GM19239 (cell line): ENCODE data around the gene LIMS1.
"Not testable (repeated sequence)": the region's sequence is repeated elsewhere in the genome, so short reads cannot be mapped to it uniquely, and the experiment has no call there.

Source experiments
- DNase-seq: peaks from one replicate; pipeline ENCODE4 v3.0.0; 2011; ENCODE audit warnings: low spot score; ENCODE audit not compliant: insufficient read length
- FAIRE-seq: peaks from 2 replicates; lab custom pipeline; 2011; peaks lifted over from hg19 to GRCh38; lab: Jason Lieb, UNC

The LIMS1 gene, protein sequence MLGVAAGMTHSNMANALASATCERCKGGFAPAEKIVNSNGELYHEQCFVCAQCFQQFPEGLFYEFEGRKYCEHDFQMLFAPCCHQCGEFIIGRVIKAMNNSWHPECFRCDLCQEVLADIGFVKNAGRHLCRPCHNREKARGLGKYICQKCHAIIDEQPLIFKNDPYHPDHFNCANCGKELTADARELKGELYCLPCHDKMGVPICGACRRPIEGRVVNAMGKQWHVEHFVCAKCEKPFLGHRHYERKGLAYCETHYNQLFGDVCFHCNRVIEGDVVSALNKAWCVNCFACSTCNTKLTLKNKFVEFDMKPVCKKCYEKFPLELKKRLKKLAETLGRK

DNA sequence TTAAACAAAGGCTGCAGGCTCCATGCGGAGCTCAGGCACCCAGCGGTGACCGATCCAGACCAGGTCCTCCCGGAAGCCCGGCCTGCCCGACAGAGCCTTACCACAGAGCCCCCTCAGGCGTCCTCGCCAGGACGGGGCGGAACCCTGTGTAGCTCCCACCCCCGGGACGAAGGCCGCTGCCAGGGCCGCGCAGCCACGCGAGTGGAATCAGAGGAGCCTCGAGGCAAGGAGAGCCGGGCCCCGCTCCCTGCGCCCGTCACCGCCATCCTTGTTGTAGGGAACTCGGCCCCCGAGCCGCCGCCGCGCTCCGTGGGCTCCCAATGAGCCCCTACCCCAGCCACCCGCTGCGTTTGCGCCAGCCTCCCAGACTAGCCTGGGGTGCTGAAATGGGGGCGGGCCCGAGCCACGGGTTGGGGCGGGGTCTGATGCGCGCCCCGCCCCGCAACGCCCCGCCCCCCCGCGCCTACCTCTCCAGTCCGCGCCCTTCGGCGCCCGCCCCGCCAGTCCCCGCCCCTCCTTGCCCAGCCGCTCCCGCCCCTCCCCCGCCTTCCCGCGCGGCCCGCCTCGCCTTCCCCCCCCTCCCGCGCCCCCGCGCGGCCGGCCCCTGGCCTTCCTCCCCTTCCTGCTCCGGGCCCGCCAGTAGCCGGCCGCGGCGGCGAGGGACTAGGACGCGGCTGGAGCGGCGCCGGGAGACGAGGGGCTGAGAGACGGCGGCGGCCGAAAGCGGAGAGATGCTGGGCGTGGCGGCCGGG lies at the start of gene LIMS1:
TSS of gene LIMS1 (plus strand) at position 639 of the 752 bp plus-strand sequence. CDS start at position 732, 93 bp downstream.
- DNase-seq, result peak; percentile 90
- FAIRE-seq, result peak; percentile 83

DNA sequence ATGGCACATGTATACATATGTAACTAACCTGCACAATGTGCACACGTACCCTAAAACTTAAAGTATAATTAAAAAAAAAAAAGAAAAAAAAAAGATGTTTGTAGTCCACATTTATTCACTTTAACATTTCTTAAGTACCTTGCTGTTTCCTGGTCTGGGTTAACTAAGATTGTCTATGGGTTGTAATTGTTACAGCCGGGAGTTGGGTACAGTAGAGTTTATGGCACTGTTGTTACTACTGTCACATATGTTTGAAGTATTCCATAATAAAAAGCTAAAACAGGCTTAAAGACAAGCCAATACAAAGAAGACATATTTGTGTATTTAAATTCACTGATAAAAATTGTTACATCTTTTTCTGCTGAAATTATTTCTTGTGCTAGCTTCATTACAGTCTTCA lies 49.0 kb upstream of the LIMS1 start:
- FAIRE-seq (no peak), DNase-seq (no peak)

DNA sequence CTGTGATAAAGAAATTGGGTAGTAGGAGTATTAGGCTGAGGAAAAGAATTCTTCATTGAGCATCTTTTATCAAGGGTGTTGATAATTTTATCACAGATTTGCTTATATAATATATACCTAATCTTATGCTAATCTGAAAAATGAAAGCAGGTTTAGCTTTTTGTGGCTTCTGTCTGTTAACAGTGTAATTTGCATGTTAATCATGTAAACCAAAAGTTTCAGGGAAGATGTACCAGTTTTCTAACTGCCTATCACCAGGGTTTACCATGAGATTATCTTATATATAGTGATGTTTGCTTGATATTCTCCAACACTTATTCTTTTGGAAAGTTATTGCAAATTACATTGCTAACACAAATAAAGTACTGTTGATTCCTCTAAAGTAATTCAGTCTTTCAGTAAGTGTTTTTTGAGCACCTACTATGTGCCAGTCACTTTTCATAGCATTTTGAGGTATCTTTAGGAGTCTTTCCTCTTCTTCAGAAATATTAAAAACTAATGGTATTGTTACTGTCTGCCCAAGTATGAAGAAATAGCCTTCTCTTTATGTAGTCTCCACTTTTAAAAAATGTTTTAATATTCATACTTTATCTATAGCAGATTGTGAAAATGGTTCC lies 43.7 kb upstream of the LIMS1 start:
- FAIRE-seq (no peak), DNase-seq (no peak)

DNA sequence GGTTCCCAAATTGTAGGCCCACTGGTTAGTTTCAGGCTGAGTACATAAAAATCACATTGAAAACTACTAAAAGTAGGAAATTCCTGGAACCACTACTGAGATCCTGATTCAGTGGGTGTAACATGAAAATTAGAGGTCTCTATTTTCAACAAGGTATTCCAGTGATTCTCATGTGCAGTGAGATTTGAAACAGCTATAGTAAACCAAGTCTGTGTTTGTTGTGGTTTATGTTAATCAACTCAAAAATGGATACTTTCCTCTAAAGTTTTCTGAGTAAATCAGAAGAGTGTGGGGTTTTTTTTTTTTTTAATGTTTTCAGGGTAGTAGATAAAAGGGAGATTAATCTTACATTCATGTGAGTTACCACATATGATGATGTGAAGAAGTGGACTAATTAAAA lies 42.4 kb upstream of the LIMS1 start:
- no peak for DNase-seq
- no peak for FAIRE-seq

DNA sequence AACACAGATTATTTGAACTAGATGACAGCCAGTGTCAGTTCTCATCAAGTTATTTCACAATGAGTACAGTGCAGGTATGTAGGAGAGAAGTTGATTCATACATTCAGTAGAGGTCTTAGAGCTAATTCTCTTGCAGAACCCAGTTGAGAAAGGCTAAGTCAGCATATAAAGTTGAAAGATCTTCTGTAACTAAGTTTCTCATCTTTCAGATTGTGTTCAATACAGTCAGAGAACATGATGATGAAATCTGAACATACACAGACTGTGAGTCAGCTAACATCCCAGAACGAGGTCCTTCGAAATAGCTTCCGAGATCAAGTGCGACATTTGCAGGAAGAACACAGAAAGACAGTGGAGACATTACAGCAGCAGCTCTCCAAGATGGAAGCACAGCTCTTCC lies 41.9 kb upstream of the LIMS1 start:
- no peak for DNase-seq

DNA sequence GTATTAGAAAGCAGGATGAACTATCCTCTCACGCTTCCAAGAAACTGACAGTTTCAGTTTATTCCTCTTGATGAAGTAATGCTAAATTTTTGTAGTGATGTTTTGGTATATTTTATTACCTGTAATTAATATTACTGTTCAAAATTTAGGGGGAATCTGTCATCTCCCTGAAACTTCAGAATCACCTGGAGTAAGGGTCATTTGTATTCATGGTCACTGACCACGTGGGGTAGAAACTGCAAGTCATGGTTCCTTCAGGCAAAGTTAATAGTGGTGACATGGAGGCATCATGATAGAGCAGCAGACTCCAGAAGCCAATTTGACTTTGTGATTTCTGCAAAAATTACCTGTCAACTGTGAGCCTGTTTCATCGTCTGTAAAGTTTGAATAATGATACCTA lies 38.1 kb upstream of the LIMS1 start:
- not testable (repeated sequence) for DNase-seq, FAIRE-seq

More for the DNA sequence above, 41.9 kb upstream of the LIMS1 start:
- FAIRE-seq, result no peak

DNA sequence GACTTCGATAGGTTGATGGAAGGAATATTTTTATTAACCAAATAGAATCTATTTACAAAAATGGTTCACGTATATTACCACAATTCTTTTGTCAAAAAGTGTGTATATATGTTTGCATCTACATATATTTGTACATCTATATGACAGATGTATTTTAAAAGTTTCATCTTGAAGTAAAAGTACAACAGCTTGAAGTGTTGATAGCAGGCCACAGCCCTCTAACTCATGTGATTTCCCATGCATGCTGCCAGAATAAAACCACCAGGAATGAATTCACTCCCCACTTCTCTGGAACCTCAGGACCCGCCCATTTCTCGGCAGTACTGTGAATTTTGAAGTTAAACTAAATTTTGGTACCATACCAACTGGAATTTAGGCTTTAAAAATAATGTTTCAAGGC lies 26.6 kb upstream of the LIMS1 start:
- not testable (repeated sequence) for FAIRE-seq, DNase-seq

DNA sequence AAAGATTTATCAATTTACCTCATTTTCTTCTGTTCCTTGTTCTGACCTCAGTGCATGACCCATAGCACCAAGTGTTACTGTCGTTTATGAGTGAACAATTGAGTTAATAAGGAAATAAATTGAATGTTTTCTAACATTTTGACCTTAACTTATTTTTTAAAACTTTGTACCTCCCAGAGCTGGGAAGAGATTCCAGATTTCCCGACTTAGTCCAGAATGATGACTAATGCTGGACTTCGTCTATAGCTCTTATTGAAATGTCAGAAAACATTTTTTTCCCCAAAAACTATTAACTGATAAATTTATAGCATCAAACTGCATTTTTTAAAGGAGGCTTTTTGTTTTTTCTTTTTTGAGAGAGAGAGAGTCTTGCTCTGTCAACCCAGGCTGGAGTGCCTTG lies 21.8 kb upstream of the LIMS1 start:
- not testable (repeated sequence) for DNase-seq, FAIRE-seq

DNA sequence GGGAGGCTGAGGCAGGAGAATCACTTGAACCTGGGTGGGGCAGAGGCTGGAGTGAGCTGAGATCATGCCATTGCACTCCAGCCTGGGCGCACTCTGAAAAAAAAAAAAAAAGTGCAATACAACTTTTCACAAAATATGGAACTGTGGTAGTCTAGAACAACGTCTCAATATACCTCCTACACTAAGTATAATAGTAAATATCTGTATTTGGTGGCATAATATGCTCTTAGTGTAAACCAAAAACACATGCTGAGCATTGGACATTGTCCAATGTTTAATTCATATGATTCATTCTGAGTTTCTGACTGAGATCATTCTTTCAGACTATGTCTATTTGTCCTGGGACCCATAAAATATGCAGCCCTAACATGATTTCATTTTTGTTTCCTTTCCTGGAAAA lies 19.8 kb upstream of the LIMS1 start:
- DNase-seq, FAIRE-seq: not testable (repeated sequence)

DNA sequence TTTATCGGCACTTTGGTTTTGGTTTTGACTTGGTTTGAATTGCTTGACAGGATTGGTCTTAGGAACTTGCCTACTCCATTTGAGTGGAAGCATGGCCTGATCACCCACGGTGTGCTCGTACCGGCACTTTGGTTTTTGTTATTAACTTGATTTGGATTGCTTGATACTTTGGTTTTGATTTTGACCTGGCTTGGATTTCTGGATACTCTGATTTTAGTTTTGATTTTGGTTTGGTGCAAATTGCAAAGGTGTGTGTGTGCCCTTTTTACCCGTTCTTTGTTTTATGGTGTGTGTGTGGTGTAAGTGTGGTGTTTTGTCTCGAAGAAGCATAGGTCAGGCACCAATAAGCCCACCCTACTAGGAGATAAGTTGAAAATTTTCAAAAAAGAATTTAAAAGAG lies 9.6 kb upstream of the LIMS1 start:
- not testable (repeated sequence) for FAIRE-seq, DNase-seq

DNA sequence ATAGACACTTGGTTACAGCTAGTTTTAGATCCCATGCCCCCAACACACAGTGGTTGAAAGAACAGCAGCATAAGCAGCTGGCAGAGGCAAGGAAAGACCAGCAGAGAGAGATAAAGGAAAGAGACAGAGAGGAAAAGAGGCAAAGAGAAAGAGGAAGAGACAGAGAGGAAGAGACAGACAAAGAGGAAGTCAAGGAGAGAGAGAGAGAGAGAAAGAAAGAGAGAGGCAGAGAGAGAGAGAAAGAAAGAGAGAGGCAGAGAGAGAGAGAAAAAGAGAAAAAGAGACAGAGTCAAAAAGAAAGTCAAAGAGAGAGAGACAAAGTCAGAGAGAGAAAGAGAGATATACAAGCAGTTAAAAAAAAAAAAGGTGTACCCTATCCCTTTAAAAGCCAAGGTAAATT lies 9.0 kb upstream of the LIMS1 start:
- FAIRE-seq, DNase-seq: not testable (repeated sequence)

DNA sequence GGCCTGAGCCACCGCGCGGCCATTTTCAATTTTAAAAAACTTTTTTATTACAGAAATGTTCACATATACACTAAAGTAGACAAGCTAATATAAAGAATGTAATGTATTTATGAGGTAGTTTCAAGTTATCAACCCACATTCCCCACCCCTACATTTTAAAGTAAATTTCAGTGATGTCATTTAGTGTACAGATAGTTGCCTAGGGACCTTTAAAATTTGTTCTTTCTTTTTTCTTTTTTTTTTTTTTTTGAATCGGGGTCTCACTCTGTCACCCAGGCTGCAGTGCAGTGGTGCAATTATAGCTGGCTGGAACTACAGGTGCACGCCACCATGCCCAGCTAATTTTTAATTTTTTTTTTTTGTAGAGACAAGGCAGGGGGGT lies 2.6 kb upstream of the LIMS1 start:
- FAIRE-seq (no peak), DNase-seq (no peak)

DNA sequence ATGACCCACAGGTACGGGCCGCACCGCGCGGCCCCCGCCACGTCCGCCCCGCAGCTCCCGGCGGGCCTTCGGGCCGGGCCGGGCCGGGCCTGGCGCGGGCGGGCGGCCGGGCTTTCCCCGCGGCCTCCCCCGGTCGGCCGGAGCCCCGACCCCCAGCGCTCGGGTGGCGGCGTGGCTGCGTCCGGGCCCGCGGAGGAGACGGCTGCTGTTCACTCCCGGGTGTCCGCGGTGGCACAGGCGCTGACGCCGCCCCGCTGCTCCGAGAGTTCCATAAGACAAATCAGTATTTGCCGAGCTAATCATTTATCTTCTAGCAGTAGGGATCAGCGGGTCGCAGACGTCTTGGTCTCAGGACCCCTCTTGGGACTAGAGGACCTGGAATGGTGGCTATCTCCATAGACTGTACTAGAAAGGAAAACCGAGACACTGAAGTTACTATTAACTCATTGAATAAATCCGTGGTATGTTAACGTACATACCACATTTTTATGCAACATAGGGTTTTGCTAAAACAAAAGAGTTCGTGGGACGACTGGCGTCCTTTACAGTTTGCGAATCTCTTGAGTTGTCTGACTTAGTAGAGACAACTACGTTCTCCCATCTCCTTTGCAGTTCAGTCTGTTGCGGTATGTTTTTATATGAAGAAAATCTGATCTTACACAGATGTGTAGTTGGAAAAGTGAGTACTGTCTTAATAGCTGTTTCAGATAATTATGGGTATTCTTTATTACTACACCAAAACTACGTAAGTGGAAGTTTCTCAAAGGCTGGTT lies 500 bp downstream of the LIMS1 start:
- DNase-seq, result peak; percentile 14
- peak; percentile 65 for FAIRE-seq

DNA sequence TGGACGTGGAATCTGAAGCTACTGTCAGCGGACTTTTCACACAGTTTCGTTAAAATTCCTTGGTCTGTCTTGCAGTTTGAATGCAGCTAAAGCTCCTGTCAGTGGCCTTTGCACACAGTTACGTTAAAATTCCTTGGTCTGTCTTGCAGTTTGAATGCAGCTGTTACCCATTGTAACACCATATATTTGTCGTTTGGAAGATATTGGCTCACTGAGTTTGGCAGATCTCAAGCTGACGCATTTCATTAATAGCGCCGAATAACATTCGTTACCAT lies 1.0 kb downstream of the LIMS1 start:
- DNase-seq (no peak), FAIRE-seq (no peak)

DNA sequence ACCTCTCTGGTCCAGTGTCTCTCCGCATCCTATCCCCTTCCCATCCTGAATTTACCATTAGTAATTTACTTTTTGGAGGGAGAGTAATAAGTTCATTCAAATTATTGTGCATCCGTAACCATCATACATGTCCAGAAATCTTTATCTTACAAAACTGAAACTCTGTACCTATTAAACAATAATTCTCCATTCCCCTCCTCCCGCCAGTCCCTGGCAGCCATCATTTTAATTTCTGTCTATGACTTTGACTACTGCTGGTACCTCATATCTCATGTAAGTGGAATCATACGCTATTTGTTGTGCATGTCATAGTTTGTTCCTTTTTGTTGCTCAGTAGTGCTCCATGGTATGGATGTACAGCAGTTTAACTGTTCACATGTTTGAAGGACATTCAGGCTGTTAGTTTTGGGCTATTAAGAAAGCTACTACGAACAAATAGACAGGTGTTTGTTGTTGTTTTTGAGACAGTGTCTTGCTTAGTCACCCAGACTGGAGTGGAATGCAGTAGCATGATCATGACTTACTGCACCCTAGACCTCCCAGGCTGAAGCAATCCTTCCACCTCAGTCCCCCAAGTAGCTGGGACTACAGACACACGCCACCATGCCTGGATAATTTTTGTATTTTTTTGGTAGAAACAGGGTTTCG lies 2.0 kb downstream of the LIMS1 start:
- FAIRE-seq (no peak), DNase-seq (no peak)

DNA sequence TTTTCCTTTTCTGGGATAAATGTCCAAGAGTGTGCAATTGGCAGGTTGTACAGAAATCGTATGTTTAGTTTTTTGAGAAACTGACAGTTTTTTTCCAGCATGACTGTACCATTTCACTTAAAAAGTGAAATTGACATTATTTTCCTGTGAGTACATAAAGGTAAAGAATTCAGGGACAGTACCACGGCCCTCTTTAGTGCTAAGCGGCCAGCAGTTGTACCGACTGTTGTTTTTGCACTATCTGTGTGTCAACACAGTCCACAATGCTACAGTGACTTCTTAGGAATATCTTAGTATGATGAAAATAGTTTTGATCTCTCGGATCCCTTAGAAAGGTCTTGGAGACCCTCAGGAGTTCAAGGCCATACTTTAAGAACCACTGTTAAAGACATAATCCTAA lies 2.6 kb downstream of the LIMS1 start:
- DNase-seq, result no peak
- no peak for FAIRE-seq

DNA sequence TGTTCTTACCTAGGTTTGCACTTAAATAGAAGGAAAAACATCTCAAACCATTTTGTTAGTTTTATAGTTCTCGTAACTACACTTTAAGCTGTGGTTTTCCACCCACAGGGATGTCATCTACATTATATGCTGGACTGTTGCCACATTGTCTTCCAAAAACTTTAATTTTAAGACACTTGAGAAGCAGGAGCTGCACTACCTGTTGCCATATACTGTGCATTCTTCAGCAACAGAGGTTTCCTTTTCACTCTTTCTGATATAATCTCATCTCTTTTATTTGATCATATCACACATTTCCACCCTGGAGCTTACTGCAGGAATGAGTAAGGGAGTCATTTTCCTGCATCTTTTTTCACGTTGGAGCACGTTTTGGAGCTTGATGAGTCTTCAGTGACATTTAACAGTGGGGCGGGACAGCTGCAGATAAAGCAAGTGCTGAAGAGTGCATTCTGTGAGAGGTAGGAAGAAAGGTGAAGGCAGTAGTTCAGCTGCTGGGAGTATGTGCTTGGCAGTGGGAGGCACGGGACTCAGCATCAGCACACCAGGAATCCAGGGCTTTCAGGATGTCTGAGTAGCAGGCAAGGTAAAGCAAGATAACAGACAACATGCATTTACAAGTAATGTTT lies 3.8 kb downstream of the LIMS1 start:
- no peak for DNase-seq
- FAIRE-seq, result no peak

DNA sequence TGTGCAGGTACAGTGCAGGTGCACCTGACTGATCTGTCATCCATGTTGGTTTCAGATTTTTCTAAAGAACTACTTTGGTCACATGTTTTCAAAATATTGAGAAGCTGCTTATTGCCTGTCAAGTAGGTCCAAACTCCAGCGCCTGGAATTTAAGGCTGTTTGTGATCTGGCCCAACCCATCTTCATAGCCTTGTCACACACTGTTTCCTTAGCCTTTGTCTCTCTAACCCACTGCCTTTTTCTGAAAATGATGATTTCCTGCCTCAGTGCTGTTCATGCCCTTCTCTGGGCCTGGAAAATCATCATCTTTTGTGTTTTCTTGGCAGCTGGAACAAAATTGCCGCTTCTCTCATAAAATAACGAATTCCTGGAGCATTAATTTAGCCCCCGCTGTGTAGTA lies 7.2 kb downstream of the LIMS1 start:
- FAIRE-seq (no peak), DNase-seq (no peak)

DNA sequence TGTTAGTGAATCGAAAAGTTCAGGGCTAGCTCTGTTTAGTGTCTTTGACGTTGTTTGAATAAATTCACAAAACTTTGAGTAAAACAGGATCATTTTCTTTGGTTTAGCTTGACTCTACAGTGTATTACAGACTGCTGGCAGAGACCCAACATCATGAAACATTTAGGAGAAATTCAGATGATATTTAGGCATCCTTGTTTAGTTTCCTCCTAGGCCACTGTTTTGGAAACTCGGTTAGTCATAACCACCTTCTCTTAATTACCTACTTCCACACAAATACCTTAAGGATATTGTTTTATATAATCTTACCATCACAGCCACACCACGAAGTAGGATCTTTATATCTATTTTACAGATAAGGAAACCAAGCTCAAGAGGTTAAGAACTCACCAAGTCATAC lies 7.8 kb downstream of the LIMS1 start:
- DNase-seq, result no peak
- FAIRE-seq, result no peak

DNA sequence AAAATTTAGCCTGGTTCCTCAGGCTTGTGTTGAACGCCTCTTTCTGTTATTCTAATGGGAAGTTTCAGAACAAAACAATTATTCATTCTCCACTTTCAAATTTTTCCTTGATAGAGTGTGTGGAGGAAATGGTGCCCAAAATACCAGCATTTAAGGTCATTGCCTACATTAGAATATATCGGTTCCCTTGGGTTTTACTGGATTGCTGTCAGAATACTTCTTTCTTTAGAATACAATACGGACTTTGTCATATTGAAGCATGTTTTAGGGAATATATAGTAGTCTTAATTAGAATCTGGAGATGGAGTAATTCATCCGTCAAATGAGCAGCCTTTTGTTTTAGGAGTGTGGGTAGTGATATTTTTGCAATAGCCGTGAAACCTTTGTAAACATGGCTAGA lies 13.3 kb downstream of the LIMS1 start:
- no peak for DNase-seq
- no peak for FAIRE-seq
